OCI-LY7 (cell line): ENCODE data around the gene DAGLA.

ENCODE experiments used
- CTCF ChIP-seq: fragments of 200-600 bp; sonication (generic); conservative IDR thresholded peaks from 2 replicates; pipeline ENCODE4 v1.5.1; 2014; ENCODE audit warnings: mild to moderate bottlenecking, antibody characterized with exemption, low read length, moderate library complexity, mixed read lengths
- EZH2phosphoT487 ChIP-seq: fragments of 200-600 bp; sonication (generic); IDR thresholded peaks from 2 replicates; pipeline ENCODE4 v1.6.1; 2018; ENCODE audit warnings: low read depth, borderline replicate concordance, mild to moderate bottlenecking, mixed run types, antibody characterized with exemption, low read length, moderate library complexity, mixed read lengths

GRCh38 chr11:61695917-61696316 is 15.7 kb downstream of the DAGLA start:
- no peak for TF ChIP-seq CTCF
- no peak for TF ChIP-seq EZH2phosphoT487
